Type B pancreatic cell (in vitro differentiated cells): ENCODE data around the gene ATP6V1A. TPM values are rescaled to one million over a fixed set of nuclear protein-coding genes. Genes with fewer than 3 reads are reported as not detected.

ENCODE experiments used
- DNase-seq: peaks from one replicate; pipeline ENCODE4 v3.0.0; 2021; ENCODE audit warnings: mixed read lengths; ENCODE audit not compliant: unreplicated experiment; ENCODE audit errors: extremely low spot score
- H3K27ac Mint-ChIP-seq: 2 replicates; pipeline ENCODE4 v1.8.0; 2021; ENCODE audit warnings: mild to moderate bottlenecking, mixed read lengths
- H3K27me3 Mint-ChIP-seq: 2 replicates; pipeline ENCODE4 v1.8.0; 2021; ENCODE audit warnings: mixed read lengths
- H3K36me3 Mint-ChIP-seq: 2 replicates; pipeline ENCODE4 v1.8.0; 2021; ENCODE audit warnings: mixed read lengths
- H3K4me1 Mint-ChIP-seq: one replicate; pipeline ENCODE4 v1.8.0; 2021; ENCODE audit warnings: mixed read lengths; ENCODE audit not compliant: unreplicated experiment
- H3K4me3 Mint-ChIP-seq: 2 replicates; pipeline ENCODE4 v1.8.0; 2021; ENCODE audit warnings: mild to moderate bottlenecking, mixed read lengths
- H3K9me3 Mint-ChIP-seq: 2 replicates; pipeline ENCODE4 v1.8.0; 2021; ENCODE audit warnings: mixed read lengths
- total RNA-seq: library from RNA; stranded (reverse); gene quantifications from 2 replicates; pipeline ENCODE4 v1.2.1, GENCODE V29; 2021; ENCODE audit warnings: low replicate concordance
- TF ChIP-seq, protein P1 (sequence below): fragments of 200-600 bp; sonication (generic); conservative IDR thresholded peaks from 2 replicates; pipeline ENCODE4 v1.5.0; 2021; ENCODE audit warnings: antibody characterized with exemption, mild to moderate bottlenecking

ATP6V1A gene
- total RNA-seq, 1 donor from 2014 or later = 71.5 TPM

DNA sequence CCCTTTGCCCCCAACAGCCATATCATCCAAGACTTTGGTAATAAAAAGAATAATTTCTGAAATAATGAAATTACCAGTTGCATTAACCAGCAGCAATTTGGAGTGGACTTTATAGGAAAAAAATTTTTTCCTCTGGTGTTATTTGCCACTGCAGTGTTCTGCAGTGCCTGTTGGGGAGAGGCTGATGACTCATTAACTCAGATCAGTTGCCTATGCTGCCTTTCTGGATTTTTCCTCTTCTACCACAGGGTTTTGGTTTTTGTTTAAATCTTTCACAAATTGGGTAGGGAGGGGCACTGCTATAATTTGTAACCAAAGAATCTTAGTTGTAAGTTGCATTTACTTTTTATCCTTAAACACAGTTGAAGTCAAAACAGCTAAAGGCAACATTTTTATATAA, 22.7 kb downstream of the ATP6V1A start:
- H3K27ac Mint-ChIP-seq = no peak overlapping the region
- H3K27me3 Mint-ChIP-seq = no peaks in the 10 kb centered on the region

DNA sequence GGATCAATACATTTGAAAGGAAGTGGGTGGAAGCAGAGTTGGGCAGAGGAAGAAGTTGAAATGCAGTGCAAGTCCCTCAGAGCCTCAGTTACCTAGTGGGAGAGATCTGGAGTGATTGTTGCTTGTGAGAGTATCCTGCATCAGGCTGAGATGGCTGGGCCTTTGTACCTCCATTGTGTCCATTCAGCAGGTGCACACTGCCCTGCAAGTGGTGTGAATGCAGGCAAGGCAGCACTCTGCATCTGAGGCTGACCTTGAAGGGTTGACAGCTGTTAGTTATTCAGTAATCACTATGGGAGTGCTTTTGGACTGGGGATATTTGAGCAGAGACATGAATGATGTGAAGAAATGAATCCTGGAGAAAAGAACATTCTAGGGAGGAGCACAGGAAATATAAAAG, 25.2 kb downstream of the ATP6V1A start:
- Mint-ChIP-seq H3K9me3 (no peaks in the 10 kb centered on the region), H3K27me3 (no peaks in the 10 kb centered on the region), H3K4me3 (no peak overlapping the region), H3K36me3 (peaks cover 8% of the 10 kb centered on the region), H3K4me1 (peaks cover 17% of the 10 kb centered on the region), H3K27ac (no peak overlapping the region)
- no peak for DNase-seq
- TF ChIP-seq, protein P1, sequence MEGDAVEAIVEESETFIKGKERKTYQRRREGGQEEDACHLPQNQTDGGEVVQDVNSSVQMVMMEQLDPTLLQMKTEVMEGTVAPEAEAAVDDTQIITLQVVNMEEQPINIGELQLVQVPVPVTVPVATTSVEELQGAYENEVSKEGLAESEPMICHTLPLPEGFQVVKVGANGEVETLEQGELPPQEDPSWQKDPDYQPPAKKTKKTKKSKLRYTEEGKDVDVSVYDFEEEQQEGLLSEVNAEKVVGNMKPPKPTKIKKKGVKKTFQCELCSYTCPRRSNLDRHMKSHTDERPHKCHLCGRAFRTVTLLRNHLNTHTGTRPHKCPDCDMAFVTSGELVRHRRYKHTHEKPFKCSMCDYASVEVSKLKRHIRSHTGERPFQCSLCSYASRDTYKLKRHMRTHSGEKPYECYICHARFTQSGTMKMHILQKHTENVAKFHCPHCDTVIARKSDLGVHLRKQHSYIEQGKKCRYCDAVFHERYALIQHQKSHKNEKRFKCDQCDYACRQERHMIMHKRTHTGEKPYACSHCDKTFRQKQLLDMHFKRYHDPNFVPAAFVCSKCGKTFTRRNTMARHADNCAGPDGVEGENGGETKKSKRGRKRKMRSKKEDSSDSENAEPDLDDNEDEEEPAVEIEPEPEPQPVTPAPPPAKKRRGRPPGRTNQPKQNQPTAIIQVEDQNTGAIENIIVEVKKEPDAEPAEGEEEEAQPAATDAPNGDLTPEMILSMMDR = no peak

More for the DNA sequence above, 22.7 kb downstream of the ATP6V1A start:
- H3K9me3 Mint-ChIP-seq = no peaks in the 10 kb centered on the region
- TF ChIP-seq, protein P1 = no peak
- H3K4me3 Mint-ChIP-seq = no peak overlapping the region
- peaks cover 8% of the 10 kb centered on the region for H3K4me1 Mint-ChIP-seq
- DNase-seq = no peak
- peaks cover 8% of the 10 kb centered on the region for H3K36me3 Mint-ChIP-seq

DNA sequence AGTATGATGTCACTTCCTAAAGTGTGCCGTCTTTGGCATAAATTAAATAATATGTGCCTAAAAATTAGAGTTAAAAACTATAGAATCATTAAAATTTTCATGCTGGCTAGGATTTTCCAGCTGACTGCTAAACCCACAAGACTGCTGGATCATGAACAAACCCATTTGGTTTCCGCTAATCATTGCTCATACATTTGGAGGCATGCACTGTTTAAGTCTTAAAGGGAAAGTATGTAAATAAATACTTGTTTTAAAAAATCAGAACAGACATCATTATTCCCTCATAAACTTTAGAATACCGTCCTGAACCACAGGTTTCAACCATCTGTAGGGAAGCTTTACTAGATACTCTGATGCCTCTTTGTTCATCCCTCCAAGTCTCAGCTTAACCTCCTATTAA, 26.5 kb downstream of the ATP6V1A start:
- H3K27me3 Mint-ChIP-seq = no peaks in the 10 kb centered on the region
- DNase-seq = no peak
- no peaks in the 10 kb centered on the region for H3K9me3 Mint-ChIP-seq
- H3K27ac Mint-ChIP-seq = no peak overlapping the region
- peaks cover 9% of the 10 kb centered on the region for H3K36me3 Mint-ChIP-seq
- H3K4me3 Mint-ChIP-seq = no peak overlapping the region
- peaks cover 17% of the 10 kb centered on the region for H3K4me1 Mint-ChIP-seq
- TF ChIP-seq, protein P1 = no peak

DNA sequence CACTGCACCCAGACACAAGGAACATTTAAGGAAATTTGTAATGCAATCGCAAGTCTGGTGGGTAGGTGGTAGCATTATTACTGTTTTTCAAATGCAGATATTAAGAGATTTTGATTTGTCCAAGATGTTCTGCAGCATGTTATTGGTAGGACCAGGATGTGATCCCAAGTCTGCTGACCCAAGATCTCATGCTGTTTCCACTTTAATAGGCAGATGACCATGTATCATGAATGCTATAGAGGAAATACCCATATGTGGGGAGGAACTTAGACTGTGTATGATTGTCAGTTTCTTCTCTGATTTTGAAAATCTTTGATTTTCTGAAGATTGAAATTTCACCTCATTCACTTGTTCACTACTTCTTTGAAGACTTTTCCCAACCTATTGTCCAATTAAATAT, 28.7 kb downstream of the ATP6V1A start:
- no peak for DNase-seq
- TF ChIP-seq, protein P1 = no peak
- H3K36me3 Mint-ChIP-seq = peaks cover 9% of the 10 kb centered on the region
- H3K27ac Mint-ChIP-seq = no peak overlapping the region
- no peaks in the 10 kb centered on the region for H3K9me3 Mint-ChIP-seq
- no peaks in the 10 kb centered on the region for H3K27me3 Mint-ChIP-seq
- H3K4me1 Mint-ChIP-seq = peaks cover 17% of the 10 kb centered on the region
- H3K4me3 Mint-ChIP-seq = no peak overlapping the region

DNA sequence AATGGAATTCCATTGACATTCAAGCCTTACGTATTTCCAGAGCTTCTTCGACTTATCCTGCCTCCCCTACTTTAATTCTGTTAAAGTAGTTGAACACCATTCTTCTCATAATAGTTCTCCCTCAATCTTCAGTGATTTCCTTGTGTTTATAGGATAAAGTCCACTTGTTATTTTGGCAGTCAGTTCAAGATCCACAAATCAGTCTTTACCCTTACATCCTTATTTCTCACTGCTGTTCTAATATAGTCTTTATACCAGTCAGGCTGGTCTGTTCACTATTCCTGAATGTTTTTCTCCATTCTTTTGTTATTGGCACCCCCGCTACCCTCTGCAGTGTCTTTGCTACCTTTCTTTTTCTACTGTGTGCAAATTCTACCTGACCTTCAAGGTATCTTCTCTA, 29.7 kb downstream of the ATP6V1A start:
- no peak for DNase-seq
- Mint-ChIP-seq H3K27me3 (no peaks in the 10 kb centered on the region), H3K4me1 (peaks cover 17% of the 10 kb centered on the region), H3K36me3 (peaks cover 9% of the 10 kb centered on the region), H3K4me3 (no peak overlapping the region), H3K27ac (no peak overlapping the region), H3K9me3 (no peaks in the 10 kb centered on the region)
- TF ChIP-seq, protein P1 = no peak

DNA sequence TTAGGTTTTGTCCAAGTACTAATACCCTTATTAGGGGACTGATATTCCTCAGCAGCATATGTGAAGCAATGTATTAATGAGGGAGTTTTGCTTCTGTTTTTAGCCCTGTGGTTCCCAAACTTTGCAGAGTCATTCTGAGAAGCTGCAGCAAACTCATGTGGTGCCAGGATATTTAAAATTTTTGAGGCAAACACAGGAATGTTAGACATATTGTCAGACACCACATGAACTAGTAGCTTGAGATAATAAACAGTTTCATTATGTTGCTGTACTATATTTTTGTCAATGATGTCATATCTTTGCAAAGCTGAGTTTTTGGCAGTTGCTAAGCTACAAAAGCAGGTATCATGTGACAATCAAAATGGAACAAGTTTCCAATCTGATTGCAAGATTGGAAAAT, 36.6 kb downstream of the ATP6V1A start:
- H3K27me3 Mint-ChIP-seq = no peaks in the 10 kb centered on the region
- H3K4me1 Mint-ChIP-seq = no peaks in the 10 kb centered on the region
- TF ChIP-seq, protein P1 = no peak
- H3K4me3 Mint-ChIP-seq = no peak overlapping the region
- H3K9me3 Mint-ChIP-seq = no peaks in the 10 kb centered on the region
- DNase-seq = no peak
- peaks cover 4% of the 10 kb centered on the region for H3K36me3 Mint-ChIP-seq
- no peak overlapping the region for H3K27ac Mint-ChIP-seq
